Psoas muscle (tissue), 8 donors: ENCODE results near the gene MUC22. TPM values are rescaled to one million over a fixed set of nuclear protein-coding genes. Genes with fewer than 3 reads are reported as not detected.

Source experiments
- ATAC-seq, 4 donors: fragments of 200-7000 bp; cut with Tn5 transposase; one replicate each; pipeline ENCODE4 v1.9.1; 2020; ENCODE audit warnings: moderate library complexity in 3 of 4, mild to moderate bottlenecking in 2 of 4
- DNase-seq, 2 donors: peaks; one replicate each; pipeline ENCODE4 v3.0.0-alpha.2; 2020
- H3K27ac ChIP-seq: fragments of 200-600 bp; one replicate; pipeline ENCODE4 v1.8.0; 2022
- H3K27me3 ChIP-seq, 3 donors: fragments of 200-600 bp in 1 of 3; one replicate each; pipeline versions ENCODE4 v1.6.1 to v1.8.0; 2013 to 2022; ENCODE audit warnings: low read length in 2 of 3, mild to moderate bottlenecking in 2 of 3, moderate library complexity in 1 of 3; ENCODE audit not compliant: insufficient read depth in 3 of 3
- H3K36me3 ChIP-seq, 2 donors: fragments of 200-600 bp in 1 of 2; one replicate each; pipeline versions ENCODE4 v1.6.1 to v1.8.0; 2013 to 2022; ENCODE audit warnings: low read depth in 1 of 2, mild to moderate bottlenecking in 1 of 2, moderate library complexity in 1 of 2; ENCODE audit not compliant: insufficient read depth in 1 of 2
- H3K4me1 ChIP-seq: fragments of 200-600 bp; one replicate; pipeline ENCODE4 v1.8.0; 2022
- H3K4me3 ChIP-seq: fragments of 200-600 bp; one replicate; pipeline ENCODE4 v1.8.0; 2022; ENCODE audit warnings: mild to moderate bottlenecking
- H3K9me3 ChIP-seq: fragments of 200-600 bp; one replicate; pipeline ENCODE4 v1.8.0; 2022
- WGBS, 3 donors: extraction: QIAGEN DNeasy Blood & Tissue Kit; methylation state at CpG; one replicate each; pipeline versions ENCODE4 v1.1.6 to v1.1.7; 2013; 5-methylcytosine and 5-hydroxymethylcytosine counted together
- intact Hi-C, 2 donors: fragments of 100-400 bp; cut with DNase I; formaldehyde crosslinking; loops; one replicate each; pipeline versions ENCODE4 v1.11.0 to v1.14.2; 2022
- polyA plus RNA-seq, 3 donors: library from polyadenylated mRNA; stranded (reverse); fragments of 200-250 nt; gene quantifications; one replicate each; pipeline ENCODE4 v1.2.3, GENCODE V29; 2013
- total RNA-seq, 4 donors: library from RNA; stranded (reverse); fragmentation: NEBNext Ultra II Directional in 2 of 4; extraction: Animal tissue kit (Norgen Biotek cat#: 25700) in 2 of 4; gene quantifications; one replicate each; pipeline versions ENCODE4 v1.2.1 to v1.2.4, GENCODE V29; 2021 to 2023
- TF ChIP-seq, protein P1 (sequence below): fragments of 200-600 bp; IDR thresholded peaks from one replicate; pipeline ENCODE4 v1.8.0; 2022; ENCODE audit warnings: antibody characterized with exemption
- donor health status: healthy with polysubstance abuse.
- donor health status: DM: no; HTN: no; CAD: no; lungs with moderate emphysema.
- donor health status: Bipolar disorder and iron deficiency.
- donor health status: healthy.
- donor health status: DM: yes; HTN: yes; CAD: no.
- donor health status: DM: no; HTN: no; CAD: no.
- donor health status: DM: no; HTN: no; CAD: no.
- donor health status: DM: yes; HTN: yes; CAD: no.

MUC22 gene
- total and polyA plus RNA-seq, 7 donors, result 0.04 to 0.38 (median 0.08) TPM; not detected in 2

DNA sequence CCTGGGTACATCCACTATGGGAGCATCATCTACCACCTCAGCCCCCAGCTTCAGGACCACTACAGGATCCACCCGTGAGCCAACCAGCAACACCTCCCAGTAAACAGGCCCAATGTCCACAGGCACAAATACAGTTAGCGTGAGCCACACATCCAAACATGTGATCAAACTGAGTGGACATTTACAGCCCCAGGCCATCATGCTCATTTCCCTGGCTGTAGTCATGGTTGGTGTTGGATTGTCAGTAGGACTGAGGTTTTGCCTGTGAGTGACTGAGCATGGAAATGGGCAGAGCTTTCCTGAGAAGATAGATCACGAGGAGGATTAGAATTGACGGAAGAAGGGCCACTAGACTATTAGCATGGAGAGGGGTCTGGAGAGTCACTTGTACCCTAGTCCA, 37.5 kb upstream of the MUC22 start:
- Histone ChIP-seq H3K4me1 (no peaks in the 10 kb centered on the region), H3K36me3 (no peaks in the 10 kb centered on the region), H3K27ac (no peak overlapping the region), H3K27me3 (no peaks in the 10 kb centered on the region), H3K9me3 (no peaks in the 10 kb centered on the region), H3K4me3 (no peak overlapping the region)
- 89 to 94% (median 94%) methylated on average over 4 of the region's 4 CpGs for WGBS, 3 donors
- TF ChIP-seq, protein P1, sequence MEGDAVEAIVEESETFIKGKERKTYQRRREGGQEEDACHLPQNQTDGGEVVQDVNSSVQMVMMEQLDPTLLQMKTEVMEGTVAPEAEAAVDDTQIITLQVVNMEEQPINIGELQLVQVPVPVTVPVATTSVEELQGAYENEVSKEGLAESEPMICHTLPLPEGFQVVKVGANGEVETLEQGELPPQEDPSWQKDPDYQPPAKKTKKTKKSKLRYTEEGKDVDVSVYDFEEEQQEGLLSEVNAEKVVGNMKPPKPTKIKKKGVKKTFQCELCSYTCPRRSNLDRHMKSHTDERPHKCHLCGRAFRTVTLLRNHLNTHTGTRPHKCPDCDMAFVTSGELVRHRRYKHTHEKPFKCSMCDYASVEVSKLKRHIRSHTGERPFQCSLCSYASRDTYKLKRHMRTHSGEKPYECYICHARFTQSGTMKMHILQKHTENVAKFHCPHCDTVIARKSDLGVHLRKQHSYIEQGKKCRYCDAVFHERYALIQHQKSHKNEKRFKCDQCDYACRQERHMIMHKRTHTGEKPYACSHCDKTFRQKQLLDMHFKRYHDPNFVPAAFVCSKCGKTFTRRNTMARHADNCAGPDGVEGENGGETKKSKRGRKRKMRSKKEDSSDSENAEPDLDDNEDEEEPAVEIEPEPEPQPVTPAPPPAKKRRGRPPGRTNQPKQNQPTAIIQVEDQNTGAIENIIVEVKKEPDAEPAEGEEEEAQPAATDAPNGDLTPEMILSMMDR, result no peak
- intact Hi-C loops, result no loop called here
- ATAC-seq, result no peak
- DNase-seq, result no peak

DNA sequence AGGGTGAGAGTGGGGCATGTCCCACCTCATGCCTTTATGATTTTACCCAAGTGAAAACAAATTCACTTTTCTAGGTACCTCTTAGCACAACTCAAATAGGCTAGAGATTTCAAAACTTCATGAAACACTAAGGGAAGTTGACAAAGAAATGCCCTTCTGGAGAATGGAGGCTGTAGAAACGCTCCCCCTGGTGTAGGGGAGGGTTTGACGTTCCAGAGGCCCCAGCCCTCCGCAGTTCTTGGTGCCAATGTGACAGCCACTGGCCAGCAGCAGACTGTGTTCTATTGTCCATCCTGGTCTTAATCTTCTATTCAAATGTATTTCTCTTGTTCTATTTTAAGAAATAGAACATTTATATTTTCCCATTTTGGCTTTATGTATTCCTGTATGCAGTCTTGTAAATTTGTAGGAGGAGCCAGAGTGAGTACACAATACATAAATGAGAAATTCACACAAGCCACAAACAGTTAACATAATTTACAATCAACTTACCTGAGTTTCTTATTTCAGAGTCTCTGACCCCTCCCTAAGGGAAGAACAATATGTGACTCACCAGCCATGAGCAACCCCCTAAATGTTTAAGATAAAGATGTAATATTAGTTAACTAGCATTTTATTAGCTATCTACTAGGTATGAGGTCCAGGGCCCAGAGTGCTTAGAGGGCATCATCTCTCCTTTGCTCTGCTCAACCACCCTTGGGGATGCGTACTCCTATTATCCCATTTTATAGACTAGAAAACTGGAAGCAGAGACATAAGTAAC, 35.6 kb upstream of the MUC22 start:
- no peaks in the 10 kb centered on the region for H3K4me1 ChIP-seq
- intact Hi-C loops, result no loop called here
- H3K4me3 ChIP-seq, result no peak overlapping the region
- WGBS, 3 donors, result 69 to 77% (median 73%) methylated on average over 4 of the region's 4 CpGs
- no peak overlapping the region for H3K27ac ChIP-seq
- ATAC-seq (no peak), DNase-seq (no peak)
- H3K9me3 ChIP-seq, result no peaks in the 10 kb centered on the region
- H3K36me3 ChIP-seq, result no peaks in the 10 kb centered on the region
- TF ChIP-seq, protein P1, result no peak
- peaks cover 0 to 4% (median 0%) of the 10 kb centered on the region in 3 donors for H3K27me3 ChIP-seq

DNA sequence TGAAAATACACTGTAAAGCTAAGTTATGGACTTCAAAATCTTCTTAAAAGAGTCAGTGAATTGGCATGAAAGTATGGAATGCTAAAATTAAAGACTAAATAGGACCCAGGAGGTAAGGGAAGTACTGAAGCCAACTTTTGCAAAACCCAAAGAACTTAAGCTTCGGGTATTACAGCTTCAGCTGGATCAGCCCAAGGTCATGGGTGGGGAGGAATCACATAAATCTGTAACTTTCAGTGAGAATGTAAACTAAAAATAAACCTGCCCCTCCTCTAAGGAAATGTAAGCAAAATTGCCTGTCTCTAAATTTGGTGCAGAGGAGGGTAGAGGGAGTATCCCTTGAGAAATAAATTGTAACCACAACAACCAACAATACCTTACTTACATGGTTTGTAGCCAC, 31.1 kb upstream of the MUC22 start:
- Histone ChIP-seq H3K9me3 (no peaks in the 10 kb centered on the region), H3K27me3 (peaks cover 0 to 16% (median 0%) of the 10 kb centered on the region in 3 donors), H3K4me3 (no peak overlapping the region), H3K4me1 (peaks cover 7% of the 10 kb centered on the region), H3K27ac (no peak overlapping the region), H3K36me3 (no peaks in the 10 kb centered on the region)
- TF ChIP-seq, protein P1, result no peak
- DNase-seq, result no peak
- no peak for ATAC-seq
- 13 to 26% (median 18%) methylated on average over 1 of the region's 1 CpG for WGBS, 3 donors
- intact Hi-C loops, result no loop called here

DNA sequence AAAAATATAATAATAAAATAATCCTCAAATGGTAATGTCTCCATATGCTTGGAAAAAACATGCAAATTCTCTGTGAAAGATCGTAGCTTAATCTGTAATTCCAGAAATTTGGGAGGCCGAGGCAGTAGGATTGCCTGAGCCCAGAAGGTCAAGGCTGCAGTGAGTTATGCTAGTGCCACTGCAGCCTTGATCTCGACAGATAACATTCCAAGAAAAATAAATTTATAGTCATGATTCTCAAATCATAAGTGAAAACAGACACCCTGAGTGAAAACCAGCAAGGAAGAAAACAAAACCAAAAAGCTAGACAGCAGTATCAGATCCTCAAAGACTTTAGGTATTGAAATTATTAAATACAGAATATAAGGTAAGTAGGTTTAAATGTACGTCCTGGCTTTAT, 30.6 kb upstream of the MUC22 start:
- peaks cover 7% of the 10 kb centered on the region for H3K4me1 ChIP-seq
- TF ChIP-seq, protein P1, result no peak
- H3K27ac ChIP-seq, result no peak overlapping the region
- no peak overlapping the region for H3K4me3 ChIP-seq
- ATAC-seq (no peak), DNase-seq (no peak)
- intact Hi-C loops, result no loop called here
- H3K36me3 ChIP-seq, result no peaks in the 10 kb centered on the region
- peaks cover 0 to 16% (median 0%) of the 10 kb centered on the region in 3 donors for H3K27me3 ChIP-seq
- 42 to 54% (median 48%) methylated on average over 4 of the region's 4 CpGs for whole genome bisulfite sequencing, 3 donors
- H3K9me3 ChIP-seq, result no peaks in the 10 kb centered on the region
